Endodermal cell (in vitro differentiated cells): ENCODE data around the gene HSDL2. TPM values are rescaled to one million over a fixed set of nuclear protein-coding genes. Genes with fewer than 3 reads are reported as not detected.
A peak's percentile ranks its signal among the peaks of the same experiment; 100 is the strongest.

ENCODE experiments used
- DNase-seq: peaks from one replicate; pipeline ENCODE4 v3.0.0-alpha.2; 2017
- H3K27ac ChIP-seq: 2 replicates; pipeline ENCODE4 v1.5.1; 2013; ENCODE audit warnings: mild to moderate bottlenecking, low read depth, low read length, moderate library complexity
- H3K27me3 ChIP-seq: 2 replicates; pipeline ENCODE4 v1.6.1; 2013; ENCODE audit warnings: mild to moderate bottlenecking, low read length, moderate library complexity; ENCODE audit not compliant: insufficient read depth, control insufficient read depth, poor library complexity, severe bottlenecking
- H3K36me3 ChIP-seq: 2 replicates; pipeline ENCODE4 v1.7.0; 2013; ENCODE audit warnings: mild to moderate bottlenecking, low read length, moderate library complexity; ENCODE audit not compliant: control insufficient read depth, insufficient read depth
- H3K4me1 ChIP-seq: one replicate; pipeline ENCODE4 v1.7.0; 2013; ENCODE audit warnings: low read length; ENCODE audit not compliant: control insufficient read depth, insufficient read depth
- H3K4me3 ChIP-seq: 2 replicates; pipeline ENCODE4 v1.5.1; 2013; ENCODE audit warnings: mild to moderate bottlenecking, low read length, moderate library complexity
- H3K9ac ChIP-seq: 2 replicates; pipeline ENCODE4 v1.6.1; 2013; ENCODE audit warnings: mild to moderate bottlenecking, low read length, moderate library complexity; ENCODE audit not compliant: poor library complexity, severe bottlenecking; ENCODE audit errors: extremely low read depth
- H3K9me3 ChIP-seq: 2 replicates; pipeline ENCODE4 v1.6.1; 2013; ENCODE audit warnings: mild to moderate bottlenecking, low read length, moderate library complexity; ENCODE audit not compliant: control insufficient read depth
- H3K27ac Mint-ChIP-seq: 2 replicates; pipeline ENCODE4 v1.8.0; 2020; ENCODE audit warnings: mixed read lengths
- H3K27me3 Mint-ChIP-seq: 2 replicates; pipeline ENCODE4 v1.8.0; 2021; ENCODE audit warnings: mild to moderate bottlenecking, mixed read lengths; ENCODE audit not compliant: insufficient read depth
- H3K36me3 Mint-ChIP-seq: 2 replicates; pipeline ENCODE4 v1.8.0; 2020; ENCODE audit warnings: low read depth, mixed read lengths
- H3K4me1 Mint-ChIP-seq: 2 replicates; pipeline ENCODE4 v1.8.0; 2020; ENCODE audit warnings: mixed read lengths
- H3K4me3 Mint-ChIP-seq: 2 replicates; pipeline ENCODE4 v1.8.0; 2020; ENCODE audit warnings: mild to moderate bottlenecking, moderate library complexity, mixed read lengths
- H3K9me3 Mint-ChIP-seq: 2 replicates; pipeline ENCODE4 v1.8.0; 2020; ENCODE audit warnings: mild to moderate bottlenecking, mixed read lengths
- WGBS, 2 experiments: methylation state at CpG; one replicate each; pipeline versions ENCODE4 v1.1.5 to v1.1.7; 2013; ENCODE audit warnings: missing lambda C conversion rate in 2 of 2, mixed read lengths in 1 of 2; ENCODE audit not compliant: insufficient coverage in 1 of 2, insufficient read length in 1 of 2; 5-methylcytosine and 5-hydroxymethylcytosine counted together
- total RNA-seq, 2 donors: library from RNA; stranded (reverse); fragmentation: NEBNext Ultra II Directional in 1 of 2; extraction: Animal tissue kit (Norgen Biotek cat#: 25700) in 1 of 2; gene quantifications; 2 replicates in 1 of 2; 3 replicates in 1 of 2; pipeline ENCODE4 v1.2.1, GENCODE V29; 2021
- TF ChIP-seq, protein P1 (sequence below): fragments of 200-600 bp; sonication (generic); conservative IDR thresholded peaks from 2 replicates; pipeline ENCODE4 v1.5.0; 2021; ENCODE audit warnings: antibody characterized with exemption, mild to moderate bottlenecking

Gene HSDL2
- total RNA-seq, 2 donors from 2014 or later, result 22.5 to 29.1 TPM

DNA sequence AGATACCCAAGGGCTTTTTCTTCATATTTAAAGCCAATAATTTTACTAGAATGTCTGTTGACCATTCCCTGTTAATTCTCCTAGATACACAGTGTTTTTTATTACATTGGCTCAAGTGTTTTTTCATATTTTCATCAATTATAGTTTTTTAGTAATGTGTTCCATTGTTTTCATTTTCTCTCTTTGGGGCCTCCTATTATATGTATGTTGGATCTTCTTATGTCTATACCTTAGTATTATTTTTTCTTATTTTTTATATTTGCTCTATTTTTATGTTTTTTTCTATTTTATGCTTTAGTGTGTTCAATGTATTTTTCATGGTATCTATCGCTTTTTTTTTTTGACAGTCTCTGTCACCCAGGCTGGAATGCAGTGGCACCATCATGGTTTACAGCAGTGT is 114.2 kb downstream of the HSDL2 start:
- Histone ChIP-seq H3K27me3 (no peaks in the 10 kb centered on the region), H3K36me3 (peaks cover 48% of the 10 kb centered on the region), H3K27ac (no peak overlapping the region), H3K9ac (no peak overlapping the region), H3K4me3 (peak overlapping the region; percentile 21), H3K9me3 (peaks cover 34% of the 10 kb centered on the region), H3K4me1 (peaks cover 5% of the 10 kb centered on the region)
- whole genome bisulfite sequencing, 2 experiments, result 92 to 100% methylated on average over 1 of the region's 1 CpG
- Mint-ChIP-seq H3K36me3 (peaks cover 49% of the 10 kb centered on the region), H3K4me3 (no peak overlapping the region), H3K27ac (no peak overlapping the region), H3K9me3 (peaks cover 26% of the 10 kb centered on the region), H3K27me3 (no peaks in the 10 kb centered on the region), H3K4me1 (peaks cover 49% of the 10 kb centered on the region)
- no peak for DNase-seq
- TF ChIP-seq, protein P1, sequence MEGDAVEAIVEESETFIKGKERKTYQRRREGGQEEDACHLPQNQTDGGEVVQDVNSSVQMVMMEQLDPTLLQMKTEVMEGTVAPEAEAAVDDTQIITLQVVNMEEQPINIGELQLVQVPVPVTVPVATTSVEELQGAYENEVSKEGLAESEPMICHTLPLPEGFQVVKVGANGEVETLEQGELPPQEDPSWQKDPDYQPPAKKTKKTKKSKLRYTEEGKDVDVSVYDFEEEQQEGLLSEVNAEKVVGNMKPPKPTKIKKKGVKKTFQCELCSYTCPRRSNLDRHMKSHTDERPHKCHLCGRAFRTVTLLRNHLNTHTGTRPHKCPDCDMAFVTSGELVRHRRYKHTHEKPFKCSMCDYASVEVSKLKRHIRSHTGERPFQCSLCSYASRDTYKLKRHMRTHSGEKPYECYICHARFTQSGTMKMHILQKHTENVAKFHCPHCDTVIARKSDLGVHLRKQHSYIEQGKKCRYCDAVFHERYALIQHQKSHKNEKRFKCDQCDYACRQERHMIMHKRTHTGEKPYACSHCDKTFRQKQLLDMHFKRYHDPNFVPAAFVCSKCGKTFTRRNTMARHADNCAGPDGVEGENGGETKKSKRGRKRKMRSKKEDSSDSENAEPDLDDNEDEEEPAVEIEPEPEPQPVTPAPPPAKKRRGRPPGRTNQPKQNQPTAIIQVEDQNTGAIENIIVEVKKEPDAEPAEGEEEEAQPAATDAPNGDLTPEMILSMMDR, result no peak

- H3K4me1 Mint-ChIP-seq, result peaks cover 35% of the 10 kb centered on the region
- no peak overlapping the region for H3K4me3 Mint-ChIP-seq
- no peak overlapping the region for H3K27ac Mint-ChIP-seq
- WGBS, 2 experiments, result 94 to 98% methylated on average over 4 of the region's 4 CpGs
- Histone ChIP-seq H3K36me3 (peaks cover 48% of the 10 kb centered on the region), H3K9ac (no peak overlapping the region), H3K4me1 (peaks cover under 1% of the 10 kb centered on the region), H3K27ac (no peak overlapping the region), H3K9me3 (peaks cover 34% of the 10 kb centered on the region), H3K4me3 (no peak overlapping the region), H3K27me3 (no peaks in the 10 kb centered on the region)
- TF ChIP-seq, protein P1, result no peak
- H3K27me3 Mint-ChIP-seq, result no peaks in the 10 kb centered on the region
- peaks cover 50% of the 10 kb centered on the region for H3K36me3 Mint-ChIP-seq
- DNase-seq, result no peak
- peaks cover 26% of the 10 kb centered on the region for H3K9me3 Mint-ChIP-seq
Observed at GRCh38 chr9:112495614-112496013, 115.7 kb downstream of the HSDL2 start.

DNA sequence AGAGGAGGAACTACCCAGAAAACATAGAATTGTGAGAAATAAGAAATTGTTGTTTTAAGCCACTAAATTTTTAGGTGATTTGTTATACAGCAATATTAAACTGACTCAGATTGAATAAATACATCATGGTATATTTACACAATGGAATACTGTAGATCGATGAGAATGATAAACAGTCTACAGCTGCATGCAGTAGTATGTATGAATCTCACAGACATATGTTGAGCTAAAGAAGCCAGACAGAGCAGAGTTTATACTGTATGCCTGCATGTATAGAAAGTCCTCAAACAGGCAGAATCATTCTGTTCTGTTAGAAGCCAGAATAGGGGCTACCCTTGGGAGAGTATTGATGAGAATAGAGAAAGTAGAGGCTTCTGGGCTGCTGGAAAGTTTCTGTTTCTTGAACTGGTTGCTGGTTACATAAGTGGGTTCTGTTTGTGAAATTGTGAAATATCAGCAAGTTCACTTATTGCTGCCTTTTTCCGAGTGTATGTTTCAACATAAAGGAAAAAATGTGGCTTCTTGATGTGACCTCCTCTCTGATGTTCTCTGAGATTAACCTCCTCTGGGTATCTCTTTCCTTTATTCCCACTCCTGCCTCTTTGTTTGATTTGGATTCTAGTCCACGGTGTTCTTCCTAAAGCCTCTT is 116.3 kb downstream of the HSDL2 start:
- Histone ChIP-seq H3K27me3 (no peaks in the 10 kb centered on the region), H3K9ac (no peak overlapping the region), H3K4me3 (no peak overlapping the region), H3K9me3 (peaks cover 34% of the 10 kb centered on the region), H3K27ac (no peak overlapping the region), H3K36me3 (peaks cover 48% of the 10 kb centered on the region), H3K4me1 (no peaks in the 10 kb centered on the region)
- Mint-ChIP-seq H3K36me3 (peaks cover 52% of the 10 kb centered on the region), H3K4me3 (no peak overlapping the region), H3K27me3 (no peaks in the 10 kb centered on the region), H3K27ac (no peak overlapping the region), H3K9me3 (peaks cover 26% of the 10 kb centered on the region), H3K4me1 (peaks cover 30% of the 10 kb centered on the region)
- WGBS, 2 experiments, result 87 to 89% methylated on average over 3 of the region's 3 CpGs
- TF ChIP-seq, protein P1, result no peak
- no peak for DNase-seq
